GM12874 (cell line): Measurements from ENCODE around the gene PLXDC1.

ENCODE experiments used
- CTCF ChIP-seq: IDR thresholded peaks from 2 replicates; pipeline ENCODE4 v1.5.1; 2011; ENCODE audit warnings: low read depth, mild to moderate bottlenecking, control low read depth, low read length, moderate library complexity; ENCODE audit not compliant: insufficient read depth

Gene PLXDC1

GRCh38 chr17:39191750-39192510 is 40.5 kb upstream of the PLXDC1 start:
- TF ChIP-seq CTCF, result no peak

DNA sequence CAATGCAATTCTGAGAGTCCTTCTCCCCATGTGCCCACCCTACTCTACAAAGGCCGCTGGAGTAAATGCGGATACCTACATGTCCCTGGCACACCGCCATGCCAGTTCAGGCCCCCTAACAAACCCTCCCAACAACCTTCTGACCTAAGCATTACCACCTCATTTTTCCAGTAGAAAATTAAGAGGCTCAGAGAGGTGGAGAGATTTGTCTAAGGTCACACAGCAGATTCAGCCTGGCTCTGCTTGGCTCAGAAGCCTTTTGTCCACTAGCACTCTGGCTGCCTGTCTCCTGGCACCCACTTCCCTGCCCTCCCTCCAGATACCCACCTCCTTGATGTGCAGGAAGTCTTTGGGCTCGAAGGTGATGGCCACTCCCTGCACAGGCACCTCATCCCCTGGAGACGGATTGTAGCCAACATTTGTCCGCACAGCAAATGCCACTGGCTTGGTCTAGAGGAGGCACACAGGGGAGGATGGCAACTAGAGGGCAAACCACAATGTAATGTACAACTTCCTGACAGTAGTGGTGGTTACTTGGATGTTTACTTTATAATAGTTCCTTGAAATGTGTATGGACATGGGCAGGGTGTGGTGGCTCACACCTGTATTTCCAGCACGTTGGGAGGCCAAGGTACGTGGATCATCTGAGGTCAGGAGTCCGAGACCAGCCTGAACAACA is 35.9 kb upstream of the PLXDC1 start:
- no peak for TF ChIP-seq CTCF

DNA sequence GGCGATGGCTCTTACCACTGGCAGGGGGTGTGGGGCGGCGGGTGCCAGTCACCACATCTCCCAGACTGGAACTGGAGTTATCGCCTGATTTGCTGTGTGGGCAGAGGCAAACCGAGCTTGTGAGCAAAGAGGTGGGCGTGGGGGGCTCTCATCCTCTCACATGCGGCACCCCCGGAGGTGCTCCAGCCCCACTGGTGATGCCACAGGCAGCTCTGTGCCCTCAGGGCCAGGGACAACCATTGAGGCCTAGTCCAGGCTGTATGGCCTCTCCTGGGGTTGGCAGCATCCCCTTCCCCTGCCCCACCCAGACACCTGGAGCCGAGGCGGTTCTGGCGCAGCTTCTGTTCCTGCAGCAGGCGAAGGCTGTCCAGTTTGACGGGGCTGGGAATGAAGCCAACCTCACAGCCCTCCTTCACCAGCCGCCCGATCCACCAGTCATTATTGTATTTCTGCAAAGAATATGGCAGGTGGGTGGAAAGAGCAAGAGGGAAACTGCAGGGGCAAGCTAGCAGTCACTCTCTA is 35.1 kb upstream of the PLXDC1 start:
- TF ChIP-seq CTCF, result no peak

- TF ChIP-seq CTCF, result no peak
Observed at GRCh38 chr17:39183720-39184119, 32.3 kb upstream of the PLXDC1 start.

DNA sequence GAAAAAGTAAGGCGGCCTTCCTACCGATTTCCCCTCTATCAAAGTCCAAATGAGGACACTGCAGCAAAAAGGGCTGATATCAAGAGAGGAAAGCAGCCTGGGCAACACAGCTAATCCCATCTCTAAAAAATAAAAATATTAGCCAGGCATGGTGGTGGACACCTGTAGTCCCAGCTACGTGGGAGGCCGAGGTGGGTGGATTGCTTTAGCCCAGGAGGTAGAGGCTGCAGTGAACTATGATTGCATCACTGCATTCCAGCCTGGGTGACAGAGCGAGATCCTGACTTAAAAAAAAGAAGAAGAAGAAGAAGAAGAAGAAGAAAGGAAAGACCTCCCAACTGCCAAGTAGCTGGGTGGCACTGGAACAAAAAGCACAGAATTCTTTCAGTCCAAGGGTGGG is 31.6 kb upstream of the PLXDC1 start:
- TF ChIP-seq CTCF, result no peak

GRCh38 chr17:39181303-39181702 is 29.9 kb upstream of the PLXDC1 start:
- no peak for TF ChIP-seq CTCF

DNA sequence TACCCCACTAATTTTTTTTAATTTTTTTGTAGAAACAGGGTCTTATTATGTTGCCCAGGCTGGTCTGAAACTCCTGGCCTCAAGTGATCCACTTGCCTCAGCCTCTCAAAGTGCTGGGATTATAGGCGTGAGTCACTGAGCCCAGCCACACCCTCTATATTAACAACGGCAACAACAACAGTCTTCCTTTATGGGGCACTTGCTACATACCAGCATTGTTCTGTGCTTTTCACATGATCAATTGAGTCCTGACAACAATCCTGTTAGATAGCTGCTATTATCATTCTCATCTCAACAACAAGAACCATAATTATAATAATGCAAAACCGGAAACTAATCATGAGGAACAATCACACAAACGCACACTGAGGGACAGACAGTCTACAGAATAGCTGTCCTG is 27.1 kb upstream of the PLXDC1 start:
- no peak for TF ChIP-seq CTCF
